Endothelial cell of umbilical vein (primary cell): ENCODE measurements around the gene OR10Z1. TPM values are rescaled to one million over a fixed set of nuclear protein-coding genes. Genes with fewer than 3 reads are reported as not detected.

Source experiments
- BruUV-seq: library from RNA; stranded (reverse); fragments of 400-500 nt; replicated peaks from 2 replicates; lab custom pipeline; 2021; lab: Mats Ljungman, UMichigan
- CTCF ChIA-PET: fragments of 300-600, 350-600 bp; sonication (Branson Sonifier 250); formaldehyde crosslinking; loops from one replicate; lab custom pipeline; 2021; ENCODE audit warnings: antibody characterized with exemption, inconsistent platforms; lab: Charles Lee
- POLR2A ChIA-PET: fragments of 300-600, 350-600 bp; sonication (Branson Sonifier 250); formaldehyde crosslinking; loops from one replicate; lab custom pipeline; 2021; ENCODE audit warnings: antibody characterized with exemption, inconsistent platforms; lab: Charles Lee
- DNase-seq: peaks from one replicate; pipeline ENCODE4 v3.0.0-alpha.2; 2011; ENCODE audit warnings: low read depth, low spot score
- FAIRE-seq: peaks from 2 replicates; lab custom pipeline; 2011; peaks lifted over from hg19 to GRCh38; lab: Jason Lieb, UNC
- H2AFZ ChIP-seq: 2 replicates; pipeline ENCODE4 v1.6.0; 2012; ENCODE audit warnings: low read depth, low read length, control low read depth, inconsistent platforms
- H3K27ac ChIP-seq: 2 replicates; pipeline ENCODE4 v1.5.1; 2011; ENCODE audit warnings: low read depth, mild to moderate bottlenecking, control low read depth, low read length, moderate library complexity; ENCODE audit not compliant: insufficient read depth
- H3K27me3 ChIP-seq, 2 experiments: 2 replicates each; pipeline versions ENCODE4 v1.6.0 to v1.6.1; 2011; ENCODE audit warnings: low read length in 2 of 2, mixed read lengths in 1 of 2; ENCODE audit not compliant: control insufficient read depth in 2 of 2, insufficient read depth in 2 of 2
- H3K36me3 ChIP-seq, 2 experiments: 2 replicates in 1 of 2; 3 replicates in 1 of 2; pipeline ENCODE4 v1.5.1; 2011; ENCODE audit warnings: low read length in 2 of 2, mild to moderate bottlenecking in 1 of 2, moderate library complexity in 1 of 2; ENCODE audit not compliant: control insufficient read depth in 2 of 2, insufficient read depth in 2 of 2; ENCODE audit errors: extremely low read depth in 1 of 2
- H3K4me1 ChIP-seq: 3 replicates; pipeline ENCODE4 v1.5.1; 2011; ENCODE audit warnings: mild to moderate bottlenecking, low read length; ENCODE audit not compliant: control insufficient read depth, insufficient read depth; ENCODE audit errors: extremely low read depth
- H3K4me2 ChIP-seq: 2 replicates; pipeline ENCODE4 v1.6.1; 2011; ENCODE audit warnings: low read length, control low read depth, mixed read lengths; ENCODE audit not compliant: insufficient read depth
- H3K4me3 ChIP-seq, 3 experiments: fragments of 200-600 bp in 1 of 3; sonication (generic), shearing (Covaris generic) in 1 of 3; replicated peaks in 1 of 3; 2 replicates each; pipeline ENCODE4 v1.5.1; 2011 to 2016; ENCODE audit warnings: control low read depth in 3 of 3, low read length in 3 of 3, mild to moderate bottlenecking in 2 of 3, inconsistent platforms in 1 of 3, low read depth in 1 of 3, moderate library complexity in 1 of 3; ENCODE audit not compliant: insufficient read depth in 1 of 3
- H3K79me2 ChIP-seq: 2 replicates; pipeline ENCODE4 v1.6.0; 2012; ENCODE audit warnings: low read length, inconsistent platforms; ENCODE audit not compliant: control insufficient read depth, insufficient read depth
- H3K9ac ChIP-seq: replicated peaks from 2 replicates; pipeline ENCODE3; 2011; ENCODE audit warnings: low read length, control low read depth; ENCODE audit not compliant: insufficient read depth; ENCODE audit errors: extremely low read depth
- H3K9me1 ChIP-seq: replicated peaks from 3 replicates; pipeline ENCODE4 v1.6.0; 2011; ENCODE audit warnings: mild to moderate bottlenecking, low read length; ENCODE audit not compliant: control insufficient read depth, insufficient read depth; ENCODE audit errors: extremely low read depth
- H3K9me3 ChIP-seq: replicated peaks from 2 replicates; pipeline ENCODE4 v1.5.1; 2012; ENCODE audit warnings: low read length, inconsistent platforms; ENCODE audit not compliant: control insufficient read depth, insufficient read depth
- H4K20me1 ChIP-seq: replicated peaks from 2 replicates; pipeline ENCODE3; 2011; ENCODE audit warnings: mild to moderate bottlenecking, low read length; ENCODE audit not compliant: control insufficient read depth, insufficient read depth; ENCODE audit errors: extremely low read depth
- EZH2 ChIP-seq: IDR thresholded peaks from 2 replicates; pipeline ENCODE4 v1.6.1; 2012; ENCODE audit warnings: borderline replicate concordance, low read depth, mild to moderate bottlenecking, moderate library complexity, low read length, inconsistent platforms; ENCODE audit not compliant: severe bottlenecking
- FOS ChIP-seq: IDR thresholded peaks from 2 replicates; pipeline ENCODE4 v1.6.1; 2011; ENCODE audit warnings: mild to moderate bottlenecking, low read length, moderate library complexity, borderline replicate concordance; ENCODE audit not compliant: insufficient read depth
- GATA2 ChIP-seq: IDR thresholded peaks from 2 replicates; pipeline ENCODE4 v1.7.0; 2011; ENCODE audit warnings: low read depth, mild to moderate bottlenecking, moderate library complexity, mixed read lengths, low read length; ENCODE audit not compliant: insufficient read length, insufficient read depth
- JUN ChIP-seq: IDR thresholded peaks from 2 replicates; pipeline ENCODE4 v1.6.1; 2011; ENCODE audit warnings: borderline replicate concordance, low read depth; ENCODE audit not compliant: insufficient read length, insufficient read depth
- MYC ChIP-seq: IDR thresholded peaks from one replicate; pipeline ENCODE4 v1.6.1; 2011; ENCODE audit warnings: mild to moderate bottlenecking, low read depth, low read length
- POLR2A ChIP-seq: IDR thresholded peaks from 2 replicates; pipeline ENCODE4 v1.6.1; 2012; ENCODE audit warnings: low read depth, mild to moderate bottlenecking, control low read depth, low read length
- POLR2AphosphoS5 ChIP-seq: IDR thresholded peaks from 2 replicates; pipeline ENCODE4 v1.6.1; 2012; ENCODE audit warnings: low read depth, mild to moderate bottlenecking, control low read depth, low read length, moderate library complexity; ENCODE audit not compliant: insufficient read depth
- dilution Hi-C: fragments of 300-500 bp; cut with MboI; formaldehyde crosslinking; loops from one replicate; pipeline ENCODE4 v1.15.0; 2019; ENCODE audit warnings: low sequenced_read_pairs; ENCODE audit not compliant: extremely low pct_ligation_motif_present
- intact Hi-C: fragments of 100-400 bp; cut with micrococcal nuclease; formaldehyde crosslinking; loops from one replicate; pipeline ENCODE4 v1.10.0; 2022
- polyA plus RNA-seq, 4 experiments: library from polyadenylated mRNA; depleted of rRNA in 3 of 4; stranded (reverse) in 3 of 4; unstranded in 1 of 4; fragments of >200 nt; gene quantifications; 2 replicates each; pipeline versions ENCODE4 v1.2.1 to v1.2.3, GENCODE V29; 2011 to 2012; ENCODE audit warnings: missing spikeins in 1 of 4
- total RNA-seq: library from RNA; stranded (reverse); gene quantifications from 2 replicates; pipeline ENCODE4 v1.2.3, GENCODE V29; 2021
- TF ChIP-seq, protein P1 (sequence below): IDR thresholded peaks from 2 replicates; pipeline ENCODE4 v1.6.1; 2011; ENCODE audit not compliant: insufficient read depth, insufficient read length
- TF ChIP-seq, protein P2 (sequence below), 2 donors: IDR thresholded peaks; 1 replicate in 1 of 2; 2 replicates in 1 of 2; pipeline ENCODE4 v1.5.1; 2011; ENCODE audit warnings: low read length in 2 of 2, mild to moderate bottlenecking in 2 of 2, moderate library complexity in 2 of 2, control low read depth in 1 of 2, inconsistent platforms in 1 of 2, low read depth in 1 of 2; ENCODE audit not compliant: insufficient read depth in 1 of 2; ENCODE audit errors: extremely low read depth in 1 of 2

Gene OR10Z1
- total and polyA plus RNA-seq, 2 donors (not counting 3 experiments of a cell fraction or from before 2014, with no cell fraction given) = not detected

DNA sequence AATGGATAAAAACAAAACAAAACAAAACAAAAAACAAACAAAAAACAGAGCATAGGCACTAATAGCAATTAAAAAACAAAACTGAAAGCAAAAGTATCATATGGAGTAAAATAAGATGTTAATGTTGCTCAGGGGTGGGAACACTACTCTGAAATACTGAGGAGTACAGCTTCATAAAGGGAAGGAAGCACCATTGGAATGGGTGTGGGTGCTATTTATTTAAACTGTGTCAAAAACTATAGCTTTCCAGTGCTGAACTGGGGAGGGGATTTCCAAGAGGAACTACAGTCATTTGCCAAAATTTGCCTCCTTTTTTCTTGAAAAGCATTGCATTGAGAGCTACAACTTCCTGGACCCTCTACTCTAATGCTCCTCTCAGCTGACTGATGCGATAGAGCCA lies 41.4 kb downstream of the OR10Z1 start:
- Histone ChIP-seq H3K27me3 (no peaks in the 10 kb centered on the region), H3K4me3 (no peak overlapping the region), H3K4me2 (no peak overlapping the region), H3K9me1 (no peaks in the 10 kb centered on the region), H3K9ac (no peak overlapping the region), H2AFZ (no peak overlapping the region), H3K4me1 (no peaks in the 10 kb centered on the region), H3K36me3 (no peaks in the 10 kb centered on the region), H4K20me1 (no peaks in the 10 kb centered on the region), H3K9me3 (no peaks in the 10 kb centered on the region), H3K79me2 (no peaks in the 10 kb centered on the region), H3K27ac (no peak overlapping the region)
- intact Hi-C loops (no loop called here), dilution Hi-C loops (no loop called here)
- TF ChIP-seq POLR2A (no peak), JUN (no peak), POLR2AphosphoS5 (no peak), EZH2 (no peak), FOS (no peak), MYC (no peak), GATA2 (no peak)
- TF ChIP-seq, protein P1, sequence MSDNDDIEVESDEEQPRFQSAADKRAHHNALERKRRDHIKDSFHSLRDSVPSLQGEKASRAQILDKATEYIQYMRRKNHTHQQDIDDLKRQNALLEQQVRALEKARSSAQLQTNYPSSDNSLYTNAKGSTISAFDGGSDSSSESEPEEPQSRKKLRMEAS = no peak
- TF ChIP-seq, protein P2, sequence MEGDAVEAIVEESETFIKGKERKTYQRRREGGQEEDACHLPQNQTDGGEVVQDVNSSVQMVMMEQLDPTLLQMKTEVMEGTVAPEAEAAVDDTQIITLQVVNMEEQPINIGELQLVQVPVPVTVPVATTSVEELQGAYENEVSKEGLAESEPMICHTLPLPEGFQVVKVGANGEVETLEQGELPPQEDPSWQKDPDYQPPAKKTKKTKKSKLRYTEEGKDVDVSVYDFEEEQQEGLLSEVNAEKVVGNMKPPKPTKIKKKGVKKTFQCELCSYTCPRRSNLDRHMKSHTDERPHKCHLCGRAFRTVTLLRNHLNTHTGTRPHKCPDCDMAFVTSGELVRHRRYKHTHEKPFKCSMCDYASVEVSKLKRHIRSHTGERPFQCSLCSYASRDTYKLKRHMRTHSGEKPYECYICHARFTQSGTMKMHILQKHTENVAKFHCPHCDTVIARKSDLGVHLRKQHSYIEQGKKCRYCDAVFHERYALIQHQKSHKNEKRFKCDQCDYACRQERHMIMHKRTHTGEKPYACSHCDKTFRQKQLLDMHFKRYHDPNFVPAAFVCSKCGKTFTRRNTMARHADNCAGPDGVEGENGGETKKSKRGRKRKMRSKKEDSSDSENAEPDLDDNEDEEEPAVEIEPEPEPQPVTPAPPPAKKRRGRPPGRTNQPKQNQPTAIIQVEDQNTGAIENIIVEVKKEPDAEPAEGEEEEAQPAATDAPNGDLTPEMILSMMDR (IDR thresholded peaks at IDR 0.05; ENCODE audit: extremely low read depth in 1 of 2, insufficient read depth in 1 of 2, low read depth in 1 of 2, low read length in 2 of 2) = no peak
- no peak for DNase-seq
- CTCF ChIA-PET = no interaction called here
- no TSS peak for BruUV-seq
- POLR2A ChIA-PET = no interaction called here
- no peak for FAIRE-seq
